GM12801 (cell line): ENCODE results near the gene TNFRSF6B.

Experiments used
- TF ChIP-seq, protein P1 (sequence below): IDR thresholded peaks from one replicate; pipeline ENCODE4 v1.5.1; 2011; ENCODE audit warnings: control low read depth; ENCODE audit not compliant: insufficient read length; ENCODE audit errors: extremely low read depth

TNFRSF6B gene

DNA sequence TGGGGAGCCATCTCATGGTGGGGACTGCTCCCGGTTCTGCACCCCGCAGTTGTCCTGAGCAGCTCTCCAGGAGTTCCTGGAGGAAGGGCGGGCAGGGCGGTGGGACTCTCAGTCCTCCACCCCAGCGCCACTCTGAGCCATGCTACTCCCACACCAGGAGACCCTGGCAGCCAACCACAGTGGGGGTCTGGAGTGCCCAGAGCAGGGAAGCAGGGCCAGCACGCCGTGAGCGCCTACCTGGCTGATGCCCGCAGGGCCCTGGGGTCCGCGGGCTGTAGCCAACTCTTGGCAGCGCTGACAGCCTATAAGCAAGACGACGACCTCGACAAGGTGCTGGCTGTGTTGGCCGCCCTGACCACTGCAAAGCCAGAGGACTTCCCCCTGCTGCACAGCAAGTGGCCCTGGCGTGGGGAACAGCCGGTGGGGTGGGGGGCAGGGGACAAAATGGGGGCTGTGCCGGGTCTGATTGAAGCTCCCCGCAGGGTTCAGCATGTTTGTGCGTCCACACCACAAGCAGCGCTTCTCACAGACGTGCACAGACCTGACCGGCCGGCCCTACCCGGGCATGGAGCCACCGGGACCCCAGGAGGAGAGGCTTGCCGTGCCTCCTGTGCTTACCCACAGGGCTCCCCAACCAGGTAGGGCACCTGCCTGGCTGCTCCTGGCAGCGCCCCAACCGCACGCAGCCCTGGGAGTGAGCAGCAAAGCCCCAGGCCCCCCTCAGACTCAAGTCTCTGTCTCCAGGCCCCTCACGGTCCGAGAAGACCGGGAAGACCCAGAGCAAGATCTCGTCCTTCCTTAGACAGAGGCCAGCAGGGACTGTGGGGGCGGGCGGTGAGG is 1.6 kb upstream of the TNFRSF6B start:
- TF ChIP-seq, protein P1, sequence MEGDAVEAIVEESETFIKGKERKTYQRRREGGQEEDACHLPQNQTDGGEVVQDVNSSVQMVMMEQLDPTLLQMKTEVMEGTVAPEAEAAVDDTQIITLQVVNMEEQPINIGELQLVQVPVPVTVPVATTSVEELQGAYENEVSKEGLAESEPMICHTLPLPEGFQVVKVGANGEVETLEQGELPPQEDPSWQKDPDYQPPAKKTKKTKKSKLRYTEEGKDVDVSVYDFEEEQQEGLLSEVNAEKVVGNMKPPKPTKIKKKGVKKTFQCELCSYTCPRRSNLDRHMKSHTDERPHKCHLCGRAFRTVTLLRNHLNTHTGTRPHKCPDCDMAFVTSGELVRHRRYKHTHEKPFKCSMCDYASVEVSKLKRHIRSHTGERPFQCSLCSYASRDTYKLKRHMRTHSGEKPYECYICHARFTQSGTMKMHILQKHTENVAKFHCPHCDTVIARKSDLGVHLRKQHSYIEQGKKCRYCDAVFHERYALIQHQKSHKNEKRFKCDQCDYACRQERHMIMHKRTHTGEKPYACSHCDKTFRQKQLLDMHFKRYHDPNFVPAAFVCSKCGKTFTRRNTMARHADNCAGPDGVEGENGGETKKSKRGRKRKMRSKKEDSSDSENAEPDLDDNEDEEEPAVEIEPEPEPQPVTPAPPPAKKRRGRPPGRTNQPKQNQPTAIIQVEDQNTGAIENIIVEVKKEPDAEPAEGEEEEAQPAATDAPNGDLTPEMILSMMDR: no peak

DNA sequence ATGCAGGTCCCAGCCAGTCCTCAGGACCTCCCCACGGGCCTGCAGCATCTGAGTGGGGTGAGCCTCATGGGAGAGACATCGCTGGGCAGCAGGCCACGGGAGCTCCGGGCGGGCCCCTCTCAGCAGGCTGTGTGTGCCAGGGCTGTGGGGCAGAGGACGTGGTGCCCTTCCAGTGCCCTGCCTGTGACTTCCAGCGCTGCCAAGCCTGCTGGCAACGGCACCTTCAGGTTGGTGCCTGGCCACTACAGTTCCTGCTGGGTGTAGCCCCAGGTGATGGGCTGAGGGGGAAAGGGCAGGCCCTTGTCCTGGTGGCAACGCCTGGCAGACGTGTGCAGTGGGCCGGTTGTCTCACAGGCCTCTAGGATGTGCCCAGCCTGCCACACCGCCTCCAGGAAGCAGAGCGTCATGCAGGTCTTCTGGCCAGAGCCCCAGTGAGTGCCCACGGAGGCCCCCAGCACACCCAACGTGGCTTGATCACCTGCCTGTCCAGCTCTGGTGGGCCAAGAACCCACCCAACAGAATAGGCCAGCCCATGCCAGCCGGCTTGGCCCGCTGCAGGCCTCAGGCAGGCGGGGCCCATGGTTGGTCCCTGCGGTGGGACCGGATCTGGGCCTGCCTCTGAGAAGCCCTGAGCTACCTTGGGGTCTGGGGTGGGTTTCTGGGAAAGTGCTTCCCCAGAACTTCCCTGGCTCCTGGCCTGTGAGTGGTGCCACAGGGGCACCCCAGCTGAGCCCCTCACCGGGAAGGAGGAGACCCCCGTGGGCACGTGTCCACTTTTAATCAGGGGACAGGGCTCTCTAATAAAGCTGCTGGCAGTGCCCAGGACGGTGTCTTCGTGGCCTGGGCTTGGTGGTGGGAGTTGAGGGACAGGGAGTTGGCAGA is 787 bp upstream of the TNFRSF6B start:
- TF ChIP-seq, protein P1: no peak

GRCh38 chr20:63696306-63696627 is 185 bp upstream of the TNFRSF6B start:
- TF ChIP-seq, protein P1: no peak

DNA sequence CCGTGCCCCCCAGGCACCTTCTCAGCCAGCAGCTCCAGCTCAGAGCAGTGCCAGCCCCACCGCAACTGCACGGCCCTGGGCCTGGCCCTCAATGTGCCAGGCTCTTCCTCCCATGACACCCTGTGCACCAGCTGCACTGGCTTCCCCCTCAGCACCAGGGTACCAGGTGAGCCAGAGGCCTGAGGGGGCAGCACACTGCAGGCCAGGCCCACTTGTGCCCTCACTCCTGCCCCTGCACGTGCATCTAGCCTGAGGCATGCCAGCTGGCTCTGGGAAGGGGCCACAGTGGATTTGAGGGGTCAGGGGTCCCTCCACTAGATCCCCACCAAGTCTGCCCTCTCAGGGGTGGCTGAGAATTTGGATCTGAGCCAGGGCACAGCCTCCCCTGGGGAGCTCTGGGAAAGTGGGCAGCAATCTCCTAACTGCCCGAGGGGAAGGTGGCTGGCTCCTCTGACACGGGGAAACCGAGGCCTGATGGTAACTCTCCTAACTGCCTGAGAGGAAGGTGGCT is 960 bp downstream of the TNFRSF6B start:
- TF ChIP-seq, protein P1: no peak

- TF ChIP-seq, protein P1: no peak
These were observed 1.6 kb downstream of the TNFRSF6B start for GRCh38 chr20:63697868-63698545.

GRCh38 chr20:63698739-63699465 is 2.5 kb downstream of the TNFRSF6B start:
- TF ChIP-seq, protein P1: no peak
